ENCODE data around the gene SNRPE.

Gene SNRPE

DNA sequence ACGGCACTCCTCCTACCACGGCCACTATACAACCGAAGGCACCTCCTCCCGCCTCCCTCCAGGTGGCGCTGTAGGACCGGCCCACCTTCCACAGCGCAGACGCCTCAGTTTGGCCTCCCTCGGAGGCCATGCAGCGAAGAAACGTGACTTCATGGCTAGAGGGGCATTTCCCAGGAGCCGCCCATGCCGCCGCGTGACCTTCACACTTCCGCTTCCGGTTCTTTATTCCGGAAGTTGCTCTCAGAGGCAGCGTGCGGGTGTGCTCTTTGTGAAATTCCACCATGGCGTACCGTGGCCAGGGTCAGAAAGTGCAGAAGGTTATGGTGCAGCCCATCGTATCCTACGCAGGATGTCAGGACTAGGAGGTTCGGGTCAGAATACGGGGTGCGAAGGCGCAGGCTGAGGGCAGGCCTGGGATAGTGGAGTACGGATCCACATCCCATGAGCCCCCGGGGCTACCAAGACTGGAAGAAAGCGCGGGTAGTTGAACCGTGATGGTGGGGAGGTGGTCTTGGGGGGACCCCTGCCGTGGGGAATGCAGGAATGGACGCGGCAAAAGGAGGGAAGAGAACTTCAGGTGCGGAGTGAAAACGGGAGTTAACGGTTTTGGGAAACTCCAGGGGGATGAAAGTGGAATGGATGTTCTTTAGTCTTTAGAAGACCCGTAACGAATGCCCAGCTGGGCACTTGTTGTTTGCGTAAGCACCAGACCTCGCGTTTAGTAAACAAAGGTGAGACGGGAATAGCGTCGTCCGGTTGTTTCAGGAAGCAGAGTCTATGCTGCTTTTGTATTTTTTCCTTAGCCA is at the start of gene SNRPE:
SNRPE (plus strand) TSS at position 221 of the 806 bp plus-strand sequence; CDS start at position 282, 61 bp downstream.
- DNase-seq (ENCODE audit: low spot score), result peak; percentile 98
- ChIA-PET POLR2A (ENCODE audit: low non-redundant PET) (interaction anchor here (0.6 kb wide), 1 partner anchor 500 kb away, joined by 3 read pairs; no protein-coding TSS in a partner anchor), CTCF (interaction anchor here (0.6 to 3.7 kb wide), 22 partner anchors 10 to 553 kb away, joined by 3 to 27 read pairs (median 4); partner anchors contain the start of gene GOLT1A)
- TF ChIP-seq, protein P1, sequence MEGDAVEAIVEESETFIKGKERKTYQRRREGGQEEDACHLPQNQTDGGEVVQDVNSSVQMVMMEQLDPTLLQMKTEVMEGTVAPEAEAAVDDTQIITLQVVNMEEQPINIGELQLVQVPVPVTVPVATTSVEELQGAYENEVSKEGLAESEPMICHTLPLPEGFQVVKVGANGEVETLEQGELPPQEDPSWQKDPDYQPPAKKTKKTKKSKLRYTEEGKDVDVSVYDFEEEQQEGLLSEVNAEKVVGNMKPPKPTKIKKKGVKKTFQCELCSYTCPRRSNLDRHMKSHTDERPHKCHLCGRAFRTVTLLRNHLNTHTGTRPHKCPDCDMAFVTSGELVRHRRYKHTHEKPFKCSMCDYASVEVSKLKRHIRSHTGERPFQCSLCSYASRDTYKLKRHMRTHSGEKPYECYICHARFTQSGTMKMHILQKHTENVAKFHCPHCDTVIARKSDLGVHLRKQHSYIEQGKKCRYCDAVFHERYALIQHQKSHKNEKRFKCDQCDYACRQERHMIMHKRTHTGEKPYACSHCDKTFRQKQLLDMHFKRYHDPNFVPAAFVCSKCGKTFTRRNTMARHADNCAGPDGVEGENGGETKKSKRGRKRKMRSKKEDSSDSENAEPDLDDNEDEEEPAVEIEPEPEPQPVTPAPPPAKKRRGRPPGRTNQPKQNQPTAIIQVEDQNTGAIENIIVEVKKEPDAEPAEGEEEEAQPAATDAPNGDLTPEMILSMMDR (conservative IDR thresholded peaks at IDR 0.05; ENCODE audit: low read depth), result peak; percentile 96
- H3K27ac ChIP-seq, result peak within 1 kb of the TSS; percentile 99

DNA sequence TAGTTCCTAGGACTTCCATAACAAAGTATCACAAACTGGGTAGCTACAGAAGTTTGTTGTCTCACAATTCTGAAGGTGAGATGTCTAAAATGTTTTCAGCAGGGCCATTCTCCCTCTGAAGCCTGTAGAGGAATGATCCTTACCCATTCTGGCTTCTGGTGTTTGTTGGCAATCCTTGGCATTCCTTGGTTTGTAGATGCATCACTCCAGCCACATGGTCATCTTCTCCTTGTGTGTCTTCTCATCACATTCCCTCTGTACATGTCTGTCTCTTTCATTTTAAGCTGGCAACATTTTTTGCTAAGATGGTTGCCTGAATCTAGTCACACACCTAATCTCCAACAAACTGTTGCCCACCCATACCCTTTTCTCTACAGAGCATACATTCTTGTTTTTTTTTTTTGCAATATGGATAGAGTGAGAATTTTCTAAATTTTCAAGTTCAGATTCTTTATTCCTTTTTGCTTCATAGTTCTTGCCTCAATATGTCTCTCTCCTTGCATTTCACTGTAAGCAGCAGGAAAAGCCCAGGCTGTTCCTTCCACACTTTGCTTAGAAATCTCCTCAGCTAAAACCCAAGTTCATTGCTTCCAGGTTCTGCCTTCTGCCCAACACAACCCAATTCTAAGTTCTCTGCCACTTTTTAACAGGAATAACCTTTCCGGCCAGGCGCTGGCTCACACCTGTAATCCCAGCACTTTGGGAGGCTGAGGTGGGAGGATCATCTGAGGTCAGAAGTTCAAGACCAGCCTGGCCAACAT is 47.6 kb upstream of the SNRPE start:
- TF ChIP-seq, protein P1 (conservative IDR thresholded peaks at IDR 0.05; ENCODE audit: low read depth), result no peak
- no peak overlapping the region for H3K27ac ChIP-seq
- no peak for DNase-seq (ENCODE audit: low spot score)
- ChIA-PET CTCF (interaction anchor here (0.6 kb wide), 1 partner anchor 87 kb away, joined by 3 read pairs; no protein-coding TSS in a partner anchor), POLR2A (ENCODE audit: low non-redundant PET) (no interaction called here)

- DNase-seq (ENCODE audit: low spot score), result no peak
- ChIA-PET CTCF (interaction anchor here (0.5 kb wide), 1 partner anchor 99 kb away, joined by 3 read pairs; no protein-coding TSS in a partner anchor), POLR2A (ENCODE audit: low non-redundant PET) (no interaction called here)
- TF ChIP-seq, protein P1 (conservative IDR thresholded peaks at IDR 0.05; ENCODE audit: low read depth), result no peak
- H3K27ac ChIP-seq, result no peak overlapping the region
Observed at GRCh38 chr1:203818399-203818798, 43.0 kb upstream of the SNRPE start.

- no peak for DNase-seq (ENCODE audit: low spot score)
- H3K27ac ChIP-seq, result no peak overlapping the region
- ChIA-PET POLR2A (ENCODE audit: low non-redundant PET) (no interaction called here), CTCF (interaction anchor here (0.6 kb wide), 1 partner anchor 12 kb away, joined by 3 read pairs; no protein-coding TSS in a partner anchor)
- TF ChIP-seq, protein P1 (conservative IDR thresholded peaks at IDR 0.05; ENCODE audit: low read depth), result no peak
Observed at GRCh38 chr1:203823306-203823705, 38.1 kb upstream of the SNRPE start.

GRCh38 chr1:203826175-203826574 is 35.2 kb upstream of the SNRPE start:
- CTCF ChIA-PET, result no interaction called here
- POLR2A ChIA-PET (ENCODE audit: low non-redundant PET), result no interaction called here
- no peak overlapping the region for H3K27ac ChIP-seq
- DNase-seq (ENCODE audit: low spot score), result no peak
- TF ChIP-seq, protein P1 (conservative IDR thresholded peaks at IDR 0.05; ENCODE audit: low read depth), result no peak

- no peak for DNase-seq (ENCODE audit: low spot score)
- ChIA-PET CTCF (no interaction called here), POLR2A (ENCODE audit: low non-redundant PET) (interaction anchor here (0.6 kb wide), 1 partner anchor 17 kb away, joined by 4 read pairs; no protein-coding TSS in a partner anchor)
- TF ChIP-seq, protein P1 (conservative IDR thresholded peaks at IDR 0.05; ENCODE audit: low read depth), result no peak
- no peak overlapping the region for H3K27ac ChIP-seq
Observed at GRCh38 chr1:203828002-203828401, 33.4 kb upstream of the SNRPE start.

Measured in RWPE1 (cell line).